NCI-H2196 (cell line): ENCODE data around the gene CBL.

Experiments
- DNase-seq: peaks from one replicate; lab custom pipeline; 2025; ENCODE audit not compliant: unreplicated experiment; lab: John Stamatoyannopoulos, UW

CBL gene

DNA sequence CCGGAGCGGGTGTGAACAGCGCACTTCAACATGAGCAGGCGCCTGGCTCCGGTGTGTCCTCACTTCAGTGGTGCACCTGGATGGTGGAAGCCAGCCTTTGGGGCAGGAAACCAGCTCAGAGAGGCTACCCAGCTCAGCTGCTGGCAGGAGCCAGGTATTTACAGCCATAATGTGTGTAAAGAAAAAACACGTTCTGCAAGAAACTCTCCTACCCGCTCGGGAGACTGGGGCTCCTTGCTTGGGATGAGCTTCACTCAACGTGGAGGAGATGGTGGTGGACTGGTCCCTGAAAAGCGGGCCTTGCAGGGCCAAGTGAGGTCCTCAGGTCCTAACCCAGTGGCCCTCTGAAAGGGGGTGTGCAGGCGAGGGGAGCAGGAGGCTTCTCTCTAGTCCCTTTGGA is 103.3 kb downstream of the CBL start:
- no peak for DNase-seq

DNA sequence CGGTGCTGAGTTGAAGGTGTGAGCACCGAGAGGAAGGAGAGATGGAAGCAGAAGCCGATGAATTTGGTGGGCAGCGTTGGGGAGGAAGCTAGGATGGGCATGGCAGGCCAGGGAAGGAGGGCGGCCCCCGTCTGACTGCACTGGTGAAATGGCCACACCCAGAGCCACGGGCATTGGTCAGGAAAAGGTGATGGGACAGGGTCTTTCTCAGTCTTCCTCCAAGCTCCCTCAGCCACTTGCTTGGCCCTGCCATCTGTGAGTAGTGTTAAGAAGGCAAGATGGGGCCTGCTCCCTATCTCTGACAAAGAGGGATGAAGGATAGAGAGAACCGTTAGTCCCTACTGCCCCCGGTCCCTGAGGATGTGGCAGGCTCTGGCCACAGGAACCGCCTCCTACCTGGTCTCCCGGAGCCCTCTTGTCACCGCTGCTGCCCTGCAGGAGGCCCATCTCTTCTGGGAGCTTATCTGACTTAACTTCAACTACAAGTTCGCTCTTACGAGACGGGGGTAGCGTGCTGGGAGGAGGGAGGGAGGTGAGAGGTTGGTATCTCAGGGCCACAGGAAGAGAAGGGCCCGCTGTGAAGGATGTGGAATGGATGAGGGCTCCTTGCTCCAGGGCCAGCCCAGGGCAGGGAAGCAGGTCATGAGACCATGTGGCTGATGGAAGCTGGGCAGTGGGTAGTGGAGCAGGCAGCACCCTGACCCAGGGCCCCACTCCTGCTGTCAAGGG is 104.0 kb downstream of the CBL start:
- DNase-seq: no peak

DNA sequence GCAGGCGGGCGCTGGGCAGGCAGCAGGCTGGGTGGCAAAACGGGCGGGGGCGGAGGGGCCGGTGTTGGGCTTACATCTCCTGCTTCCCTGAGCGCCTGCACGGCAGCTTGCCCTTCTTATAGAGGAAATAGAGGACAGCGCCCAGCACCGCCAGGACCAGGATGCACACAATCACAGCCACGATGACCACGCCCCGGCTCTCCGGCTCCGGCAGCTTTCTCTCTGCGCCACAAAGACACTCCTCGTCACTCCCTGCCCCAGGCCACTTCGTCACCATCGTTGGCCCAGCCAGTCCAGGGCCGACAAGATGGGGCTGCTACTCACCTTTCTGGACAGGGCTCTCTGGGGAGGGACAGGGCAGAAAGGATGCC is 104.5 kb downstream of the CBL start:
- no peak for DNase-seq

DNA sequence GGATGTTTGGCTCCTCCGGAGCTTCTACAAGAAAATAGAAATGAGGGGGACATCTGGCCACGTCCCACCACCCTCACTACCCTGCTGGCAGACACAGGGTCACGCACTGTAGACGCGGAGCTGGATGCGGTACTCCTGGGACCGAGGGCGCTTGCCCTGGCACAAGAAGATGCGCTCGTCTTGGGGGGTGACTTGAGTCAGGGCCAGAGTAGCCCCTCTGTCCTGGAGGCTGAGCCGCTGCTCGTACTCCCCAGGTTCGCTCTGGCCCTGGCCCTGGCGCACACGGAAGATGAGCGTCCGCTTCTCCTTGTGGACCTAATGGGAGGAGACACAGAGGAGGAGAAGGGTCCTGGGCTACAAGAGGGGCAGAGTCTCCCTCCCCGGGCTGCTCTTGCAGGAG is 108.6 kb downstream of the CBL start:
- DNase-seq: no peak

DNA sequence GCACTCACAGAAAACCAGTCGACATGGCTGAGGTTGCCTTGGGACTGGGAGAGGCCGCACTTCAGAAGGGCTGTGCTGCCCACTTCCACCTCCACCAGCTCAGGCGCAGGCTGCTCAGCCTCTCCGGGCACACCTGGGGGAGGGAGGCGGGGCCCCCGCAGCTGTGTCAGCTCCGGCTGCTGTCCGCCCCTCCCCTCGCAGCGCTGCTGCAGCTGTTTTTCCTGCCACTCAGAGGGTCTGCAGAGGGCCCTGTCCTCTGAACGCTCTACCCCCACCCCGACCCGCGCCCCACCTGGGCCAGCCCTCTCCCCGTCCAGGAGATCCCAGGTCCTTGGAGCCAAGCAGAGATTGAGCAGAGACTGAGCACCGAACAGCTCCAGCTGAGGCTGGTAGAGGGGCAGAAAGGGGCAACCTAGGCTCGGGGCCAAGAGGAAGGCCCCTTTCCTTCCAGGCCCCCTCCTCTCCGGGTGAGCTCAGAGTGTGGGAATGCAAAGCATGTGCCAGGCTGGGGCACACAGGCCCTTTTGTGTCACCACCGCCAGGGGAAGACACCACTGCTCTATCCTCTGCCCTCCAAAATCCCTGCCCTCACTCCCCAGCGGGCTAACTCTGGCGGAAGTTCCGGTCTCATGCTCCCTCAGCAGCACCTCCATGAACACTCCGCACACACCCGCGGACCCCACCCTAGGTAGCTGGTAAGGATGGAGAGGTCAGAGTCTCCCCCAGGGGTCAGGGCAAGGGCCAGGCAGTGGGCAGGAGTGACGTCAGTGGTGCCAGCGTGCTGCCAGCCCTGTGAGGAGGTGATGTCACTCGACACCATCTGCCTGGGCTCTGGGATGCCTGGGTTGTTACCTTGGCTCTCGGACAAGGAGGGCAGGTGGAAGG is 109.2 kb downstream of the CBL start:
- peak; percentile 81 for DNase-seq

DNA sequence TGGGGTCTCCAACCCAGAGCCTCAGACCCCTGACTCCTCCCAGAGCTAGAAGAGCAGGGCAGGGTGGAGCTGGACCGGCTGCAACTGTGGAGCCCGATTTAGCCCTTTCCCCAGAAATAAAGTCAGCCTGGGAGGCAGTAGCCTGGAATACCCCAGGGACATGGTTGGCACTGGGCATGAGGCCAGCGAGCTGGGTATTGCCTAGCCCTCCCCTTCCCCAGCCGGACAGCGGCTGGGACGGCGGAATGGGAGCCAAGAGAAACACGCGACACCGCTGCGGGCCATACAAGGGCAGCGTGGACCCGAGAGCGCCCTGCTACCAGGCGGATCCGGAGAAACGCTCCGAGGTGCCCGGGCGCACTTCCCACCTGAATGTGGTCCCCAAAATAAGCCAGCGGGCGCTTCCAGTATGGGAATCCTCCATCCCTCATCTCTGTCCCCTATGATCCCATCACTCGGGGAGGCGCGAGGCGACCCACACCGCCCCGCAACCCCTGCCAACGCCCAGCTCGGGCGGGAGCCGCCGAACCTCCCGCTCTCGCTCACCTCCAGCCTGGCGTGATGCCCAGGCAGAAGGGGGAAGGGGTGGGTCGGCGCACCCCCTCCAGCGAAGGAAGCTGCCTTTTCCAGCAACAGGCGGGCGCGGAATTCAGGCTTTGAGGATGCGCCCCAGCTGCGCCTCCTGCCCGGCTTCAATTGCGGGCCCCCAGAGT is 110.0 kb downstream of the CBL start:
- peak; percentile 64 for DNase-seq

DNA sequence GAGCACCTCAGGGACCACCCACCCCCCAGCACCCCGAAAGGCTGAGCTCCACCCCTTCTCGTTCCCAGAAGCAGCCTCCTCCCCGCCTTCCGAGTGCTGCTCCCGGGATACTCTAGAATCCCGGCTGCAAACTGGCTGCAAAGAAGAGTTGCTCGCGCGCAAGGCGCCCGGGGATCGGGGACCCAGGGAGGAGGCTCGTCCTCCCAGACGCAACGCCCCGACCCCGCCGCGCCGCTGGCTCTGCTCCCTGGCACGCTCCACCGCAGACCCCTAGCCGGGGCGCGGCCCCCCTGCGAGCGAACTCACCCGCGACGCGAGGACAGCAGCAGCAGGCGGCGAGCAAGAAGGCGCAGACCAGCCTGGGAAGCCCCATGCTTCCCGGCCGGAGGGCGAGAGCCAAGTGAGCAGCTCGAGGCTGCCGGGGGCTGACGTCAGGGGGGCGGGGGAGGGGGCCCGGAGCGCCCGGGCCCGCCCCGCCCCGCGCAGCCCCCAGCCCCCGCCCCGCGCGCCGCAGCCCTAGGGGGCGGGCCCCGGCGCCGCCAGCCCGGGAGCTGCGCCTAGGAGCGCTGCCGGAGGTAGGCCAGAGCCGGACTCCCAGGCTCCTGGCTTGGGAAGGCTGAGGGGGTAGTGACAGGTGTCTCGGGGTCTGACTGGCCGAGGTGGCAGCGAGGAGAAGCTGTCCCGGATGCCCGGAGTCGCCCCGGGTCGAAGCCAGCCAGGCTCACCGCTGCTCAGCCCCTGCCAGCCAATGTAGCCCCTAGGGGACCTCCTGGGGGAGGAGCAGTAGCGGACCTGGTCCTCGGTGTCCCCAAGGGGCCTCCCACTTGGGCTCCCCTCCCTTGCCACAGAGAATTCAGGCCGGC is 110.8 kb downstream of the CBL start, which contains the start of gene MCAM:
Gene MCAM, minus strand, starts transcription at position 402 of the 863 bp plus-strand sequence. Its CDS starts 29 bp downstream, at position 373.
- peak; percentile 25 for DNase-seq

DNA sequence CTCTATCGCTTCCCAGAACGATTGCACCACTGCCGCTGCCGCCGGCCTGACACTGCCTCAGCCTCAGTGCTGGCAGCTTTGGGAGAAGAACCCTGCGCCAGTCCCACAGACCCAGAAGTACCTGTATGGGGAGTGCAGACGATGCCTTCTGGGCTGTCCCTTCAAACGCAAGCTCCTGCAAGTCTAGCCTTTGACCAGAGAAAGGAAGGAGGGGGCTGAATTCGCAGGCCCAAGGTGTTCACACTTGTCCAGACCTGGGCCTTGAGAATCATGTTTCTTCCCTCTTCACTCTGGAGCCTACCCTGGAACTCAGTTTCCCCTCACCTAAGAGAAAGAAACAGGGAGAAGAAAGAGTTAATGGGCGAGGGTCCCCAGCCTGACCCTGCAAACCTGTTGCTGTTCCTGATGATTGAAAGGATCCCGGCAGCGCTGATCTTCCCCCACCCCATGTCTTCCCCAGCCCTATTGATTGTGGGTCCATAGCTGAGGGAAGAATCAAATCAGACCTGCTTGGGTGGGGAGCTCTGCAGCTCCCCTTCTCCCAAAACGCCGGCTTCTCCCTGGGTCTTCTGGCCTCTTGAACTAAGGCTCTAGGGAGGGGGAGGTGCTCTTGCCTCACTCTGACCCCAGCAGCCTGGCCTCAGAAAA is 111.6 kb downstream of the CBL start:
- DNase-seq: no peak

DNA sequence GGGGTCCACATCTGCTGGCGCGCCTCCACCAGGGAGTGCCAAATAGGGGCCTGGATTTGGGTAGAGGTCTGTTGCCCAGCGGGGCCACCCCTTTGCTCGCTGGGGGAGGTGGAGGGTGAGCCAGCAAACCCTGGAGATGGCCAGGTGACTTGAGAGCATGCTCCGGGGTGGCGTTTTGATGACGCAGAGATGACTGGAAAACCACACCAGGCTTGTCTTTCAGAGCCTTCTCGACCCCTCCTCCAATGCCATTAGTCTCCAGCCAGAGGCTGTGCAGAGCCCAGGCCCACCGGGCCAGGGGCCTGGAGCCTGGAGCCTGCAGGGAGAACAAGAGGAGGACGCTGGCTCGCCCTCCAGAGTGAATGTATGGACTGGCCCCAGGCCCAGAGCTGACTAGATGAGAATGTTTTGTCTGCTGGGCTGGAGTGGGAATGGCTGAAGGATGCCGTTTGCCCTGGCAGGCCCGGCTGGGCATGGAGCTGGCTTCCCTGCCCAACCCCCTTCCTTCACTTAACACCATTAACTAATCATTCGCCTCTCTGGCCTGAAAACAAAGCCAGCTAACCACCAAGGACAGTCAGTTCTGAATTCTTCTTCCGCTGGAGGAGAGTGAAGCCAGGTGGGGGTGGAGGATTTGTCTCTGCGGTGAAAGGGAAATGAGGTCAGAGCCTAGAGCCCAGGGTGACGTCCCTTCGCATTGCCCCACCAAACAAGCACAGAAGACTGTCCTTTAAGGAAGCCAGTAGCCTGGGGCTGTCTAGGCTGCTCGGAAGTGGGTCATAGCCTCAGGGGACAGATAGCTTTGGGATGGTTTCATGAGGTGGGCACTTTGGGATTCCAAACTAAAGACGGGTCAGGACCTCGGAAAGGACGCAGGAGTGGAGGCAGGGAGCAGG is 112.3 kb downstream of the CBL start:
- DNase-seq: peak; percentile 19

DNA sequence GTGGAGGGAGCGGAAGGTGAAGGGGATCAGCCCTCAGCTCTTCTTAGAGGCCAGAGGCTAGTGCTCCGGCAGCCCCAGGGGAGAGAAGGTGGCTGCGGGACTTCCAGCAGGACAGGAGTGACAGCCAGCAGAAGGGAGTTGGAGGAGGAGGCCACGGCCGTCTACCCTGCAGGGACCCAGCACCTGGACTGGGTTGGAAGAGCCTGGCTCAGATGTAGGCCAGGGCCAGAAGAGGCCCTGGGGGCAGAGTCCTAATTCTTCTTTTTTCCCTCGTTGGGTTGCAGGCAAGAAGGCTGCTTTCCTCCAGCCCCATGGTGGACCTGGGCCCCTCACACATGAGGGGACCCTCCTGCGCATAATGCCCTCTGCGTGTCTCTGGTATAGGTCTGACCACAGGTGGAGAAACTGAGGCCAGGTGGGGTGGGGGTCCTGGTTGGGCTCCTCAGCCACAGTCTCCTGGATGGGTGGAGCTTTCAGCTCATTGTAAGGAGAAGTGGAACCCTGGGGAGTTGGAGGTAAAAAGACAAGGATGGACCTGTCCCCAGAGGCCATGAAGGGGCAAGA is 113.1 kb downstream of the CBL start:
- DNase-seq: no peak

DNA sequence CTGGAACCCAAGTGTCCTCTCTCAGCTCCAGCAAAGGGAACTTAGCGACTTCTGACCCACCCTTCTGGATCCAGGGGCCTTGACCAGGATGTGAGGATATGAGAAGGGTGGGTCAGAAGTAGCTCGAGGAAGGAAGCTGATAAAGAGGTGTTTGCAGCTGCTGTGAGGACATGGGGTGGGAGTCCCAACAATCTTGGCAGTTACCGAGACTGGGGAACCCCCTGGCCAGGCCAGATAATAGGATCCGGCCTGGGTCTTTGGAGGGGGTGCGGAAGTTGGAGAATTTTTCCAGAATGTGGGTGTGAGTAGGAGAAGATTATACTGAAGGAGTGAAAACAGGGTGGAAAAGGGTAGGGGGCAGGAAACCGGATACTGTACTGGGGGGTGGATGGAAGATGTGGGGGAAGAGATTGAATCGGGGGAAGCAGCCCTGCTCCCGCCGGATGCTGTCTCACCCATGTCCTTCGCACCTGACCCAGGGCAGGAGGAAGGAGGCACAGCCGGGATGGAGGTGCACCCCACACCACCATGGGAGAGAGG is 113.6 kb downstream of the CBL start:
- no peak for DNase-seq

DNA sequence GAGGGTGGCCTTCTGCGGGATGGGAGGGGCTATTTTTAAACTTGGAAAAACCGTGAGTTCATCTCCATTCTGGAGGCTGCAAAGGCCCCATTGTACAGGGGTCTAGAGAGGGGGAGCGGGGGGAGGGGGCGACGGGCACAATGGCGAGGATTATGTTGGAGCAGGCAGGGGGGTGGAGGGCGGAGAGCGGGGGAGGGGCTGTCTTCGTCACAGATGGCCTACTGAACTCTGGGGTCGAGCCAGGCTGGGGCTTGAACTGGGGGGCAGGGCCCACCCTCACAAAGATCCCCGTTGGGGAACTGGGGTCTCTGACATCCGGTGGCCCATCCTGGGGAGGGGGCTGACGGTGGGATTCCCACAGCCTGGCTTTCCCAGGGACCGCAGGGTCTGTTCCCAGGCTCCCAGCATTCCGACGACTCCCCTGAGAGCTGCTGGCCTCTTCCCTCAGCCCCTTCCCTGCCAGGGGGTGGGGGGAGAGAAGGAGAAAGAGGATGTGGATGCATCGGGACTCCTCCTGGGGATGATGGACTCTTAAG is 114.2 kb downstream of the CBL start:
- DNase-seq: no peak

DNA sequence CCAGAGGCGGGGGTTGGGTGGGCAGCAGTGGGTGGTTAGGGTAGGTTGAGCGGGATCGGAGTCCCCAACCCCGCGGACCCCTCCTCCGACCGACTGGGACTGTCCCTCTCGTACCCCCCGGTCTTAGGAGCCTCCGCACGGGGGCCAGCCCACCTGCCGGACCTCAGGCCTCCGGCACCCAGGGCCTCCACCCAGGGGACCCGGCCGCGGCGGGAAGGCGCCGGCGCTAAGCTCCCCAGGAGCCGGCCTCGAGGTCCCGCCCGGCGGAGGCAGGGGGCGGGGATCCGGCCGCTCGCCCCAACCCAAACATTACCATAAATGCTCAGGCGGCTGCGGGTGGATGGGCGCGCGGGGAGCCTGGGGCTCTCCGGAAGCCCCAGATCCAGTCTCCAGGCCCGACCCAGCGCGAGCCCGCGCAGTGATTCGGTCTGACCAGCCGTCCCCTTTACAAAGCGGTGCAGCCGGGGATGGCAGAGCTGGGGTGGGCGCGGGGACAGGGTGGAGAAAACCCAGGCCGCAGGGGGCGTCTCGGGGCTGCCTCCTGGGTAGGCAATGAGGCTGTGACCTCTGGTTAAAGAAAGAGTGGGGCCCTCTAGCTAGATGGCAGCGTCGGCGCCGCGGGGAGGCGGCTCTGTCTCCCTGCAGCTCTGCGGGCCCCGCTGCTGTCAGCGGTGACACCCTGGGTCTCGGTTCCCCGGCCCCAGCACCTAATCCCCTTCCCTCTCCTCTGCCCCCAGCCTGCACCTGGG is 114.8 kb downstream of the CBL start:
- no peak for DNase-seq

DNA sequence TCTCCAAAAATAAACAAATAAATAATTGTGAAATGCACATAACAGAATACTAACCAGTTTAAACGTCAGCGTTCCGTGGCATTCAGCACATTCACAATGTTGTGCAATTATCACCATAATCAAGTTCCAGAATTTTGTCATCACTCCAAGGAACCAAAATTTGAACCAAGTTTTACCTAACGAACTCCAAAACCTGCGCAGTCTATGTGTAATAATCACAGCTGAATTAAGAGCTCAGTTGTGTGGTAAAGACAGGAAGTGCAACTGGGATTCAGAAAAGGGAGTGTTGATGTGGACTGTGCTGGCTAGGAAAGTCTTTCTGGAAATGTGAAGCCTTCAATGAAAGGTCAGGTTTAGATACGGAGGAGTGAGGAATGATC is 116.2 kb downstream of the CBL start:
- no peak for DNase-seq

DNA sequence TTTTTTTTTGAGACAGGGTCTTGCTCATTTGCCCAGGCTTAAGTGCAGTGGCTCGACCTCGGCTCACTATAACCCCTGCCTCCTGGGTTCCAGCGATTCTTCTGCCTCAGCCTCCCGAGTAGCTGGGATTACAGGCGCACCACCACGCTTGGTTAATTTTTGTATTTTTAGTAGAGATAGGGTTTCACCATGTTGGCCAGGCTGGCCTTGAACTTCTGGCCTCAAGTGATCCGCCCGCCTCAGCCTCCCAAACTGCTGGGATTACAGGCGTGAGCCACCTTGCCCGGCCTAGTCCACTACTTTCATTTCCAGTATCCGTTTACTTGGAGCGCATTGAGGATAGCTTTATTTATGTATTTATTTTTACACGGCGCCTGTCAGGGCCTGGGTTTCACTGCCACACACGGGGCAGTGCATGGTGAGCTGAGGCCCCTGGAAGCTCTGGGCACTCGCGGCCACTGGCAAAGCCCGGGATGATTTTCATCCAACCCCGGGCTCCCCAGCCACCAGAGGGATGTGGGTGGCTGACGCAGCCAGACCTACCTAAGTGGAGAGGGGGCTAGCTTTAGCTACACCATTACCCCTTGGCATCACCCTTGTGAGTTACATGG is 116.9 kb downstream of the CBL start:
- DNase-seq: no peak

DNA sequence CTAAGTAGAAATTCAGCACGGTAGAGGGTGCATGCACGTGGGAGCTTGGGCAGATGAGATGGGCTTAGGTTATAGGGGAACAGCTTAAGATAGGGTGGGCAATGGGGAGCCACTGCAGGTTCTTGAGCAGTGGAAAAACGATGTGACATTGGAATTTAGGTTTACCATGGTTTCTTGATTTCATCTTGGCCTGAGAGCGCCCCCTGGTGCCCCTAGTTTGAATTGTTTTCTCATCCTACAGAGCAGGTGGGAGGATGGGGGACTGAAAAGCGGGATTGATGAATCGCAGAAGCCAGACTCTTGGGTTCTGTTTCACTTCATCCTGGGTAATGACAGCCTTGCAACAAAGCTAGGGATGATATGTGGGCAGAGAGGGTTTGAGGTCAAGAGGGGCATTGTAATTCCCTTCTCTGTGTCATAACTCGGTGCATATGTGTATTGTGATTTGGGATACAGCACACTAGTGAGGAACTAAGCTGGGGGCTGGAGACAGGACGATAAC is 117.4 kb downstream of the CBL start:
- DNase-seq: peak; percentile 66

DNA sequence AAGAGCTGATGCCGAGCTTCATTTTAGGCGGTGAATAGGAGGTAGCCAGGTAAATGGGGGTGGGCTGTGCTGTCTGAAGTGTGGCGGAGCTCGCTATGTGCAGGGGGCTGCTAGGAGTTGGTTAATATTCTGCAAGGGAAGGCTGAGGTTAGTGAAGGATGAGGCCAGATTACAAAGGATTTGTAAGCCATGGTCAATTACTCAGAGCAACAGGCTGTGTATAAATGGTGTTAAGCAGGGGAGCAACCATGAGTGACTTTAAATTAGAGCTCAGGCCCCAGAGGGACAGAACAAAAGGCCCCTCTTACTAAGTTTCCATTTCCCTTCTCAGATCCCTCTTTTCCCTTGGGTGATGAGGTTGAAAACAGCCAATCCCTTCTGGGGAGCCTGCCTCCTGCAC is 118.0 kb downstream of the CBL start:
- DNase-seq: no peak
